VCaP (cell line): ENCODE data around the gene ABHD12.

ENCODE experiments used
- H3K27ac ChIP-seq: fragments of 450-650 bp; 2 replicates; pipeline ENCODE4 v1.5.1; 2017
- CTCF ChIP-seq: fragments of 450-650 bp; conservative IDR thresholded peaks from 2 replicates; pipeline ENCODE4 v1.5.1; 2017; ENCODE audit warnings: mild to moderate bottlenecking, moderate library complexity

ABHD12 gene

DNA sequence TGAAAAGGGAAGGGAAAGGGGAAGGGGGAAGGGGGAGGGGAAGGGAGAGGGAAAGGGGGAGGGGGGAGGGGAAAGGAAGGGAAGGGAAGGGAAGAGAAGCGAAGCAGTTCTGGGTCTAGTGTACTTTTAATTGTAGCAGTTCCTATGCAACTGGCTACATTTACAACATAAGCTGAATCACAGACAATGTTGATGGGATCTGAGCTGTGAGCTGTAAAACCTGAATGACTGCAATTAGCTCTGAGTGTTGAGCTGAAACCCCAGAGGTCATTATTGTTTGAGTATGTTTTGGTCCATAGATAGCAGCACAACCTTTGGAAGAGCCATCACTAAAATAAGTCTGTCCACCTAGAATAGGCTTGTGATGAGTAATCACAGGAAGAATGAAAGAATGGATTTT is 7.2 kb upstream of the ABHD12 start:
- no peak for TF ChIP-seq CTCF
- peak overlapping the region; percentile 99 for H3K27ac ChIP-seq

DNA sequence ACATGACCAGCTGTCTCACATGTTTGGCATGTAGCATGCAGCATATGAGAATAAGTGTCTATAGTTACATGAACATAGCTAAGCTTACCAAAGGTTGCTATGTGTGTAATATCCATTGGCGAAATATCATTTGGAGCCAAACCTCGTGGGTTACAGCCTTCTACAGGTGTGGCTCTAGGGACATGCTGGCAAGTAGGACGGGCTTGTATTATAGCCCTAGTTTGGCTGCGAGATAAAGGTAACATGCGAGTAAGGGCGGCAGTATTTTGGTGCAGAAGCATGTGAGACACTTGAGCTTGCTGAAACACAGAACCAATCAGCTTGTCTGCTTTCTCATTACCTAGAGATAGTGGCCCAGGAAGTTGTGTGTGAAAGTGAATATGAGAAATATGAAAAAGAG is 6.5 kb upstream of the ABHD12 start:
- peak overlapping the region; percentile 99 for H3K27ac ChIP-seq
- TF ChIP-seq CTCF: no peak

- TF ChIP-seq CTCF: no peak
- peak overlapping the region; percentile 99 for H3K27ac ChIP-seq
These were observed 4.4 kb upstream of the ABHD12 start for GRCh38 chr20:25394996-25395395.

GRCh38 chr20:25394276-25394675 is 3.6 kb upstream of the ABHD12 start:
- TF ChIP-seq CTCF: no peak
- H3K27ac ChIP-seq: peak overlapping the region; percentile 99

GRCh38 chr20:25389858-25390537 is 637 bp downstream of the ABHD12 start:
- TF ChIP-seq CTCF: no peak
- peak overlapping the region; percentile 99 for H3K27ac ChIP-seq

DNA sequence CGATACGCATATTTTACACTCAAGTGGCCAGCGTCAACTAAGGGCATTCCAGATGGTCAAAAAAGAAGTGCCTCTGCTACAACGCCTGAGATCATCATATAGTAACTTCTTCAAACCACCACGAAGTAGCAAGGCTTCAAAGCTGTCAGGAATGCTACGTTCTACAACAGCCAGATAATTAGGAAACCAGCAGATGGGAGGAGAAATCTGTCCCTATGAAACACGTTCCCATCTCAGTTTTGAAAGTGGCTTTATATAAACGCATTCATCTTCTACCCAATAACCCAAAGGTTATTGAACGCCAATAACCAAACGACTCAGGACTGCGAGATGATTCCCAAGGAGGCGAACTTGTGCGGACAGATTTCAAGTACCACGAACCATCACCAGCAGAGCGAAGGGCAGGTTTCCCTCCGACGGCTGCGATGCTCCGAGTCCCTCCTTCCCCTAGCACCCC is 1.2 kb downstream of the ABHD12 start:
- peak overlapping the region; percentile 99 for H3K27ac ChIP-seq
- no peak for TF ChIP-seq CTCF

GRCh38 chr20:25382704-25383370 is 7.8 kb downstream of the ABHD12 start:
- TF ChIP-seq CTCF: no peak
- peak overlapping the region; percentile 73 for H3K27ac ChIP-seq
